H1 (cell line): ENCODE data around the gene SERPINH1. TPM values are rescaled to one million over a fixed set of nuclear protein-coding genes. Genes with fewer than 3 reads are reported as not detected.

ENCODE experiments used
- CTCF ChIA-PET: fragments of 300-600 bp; sonication (Branson Sonifier 250); formaldehyde crosslinking; loops from one replicate; lab custom pipeline; 2021; ENCODE audit not compliant: partially characterized antibody; lab: Charles Lee
- POLR2A ChIA-PET: fragments of 300-600 bp; sonication (Branson Sonifier 250); formaldehyde crosslinking; loops from one replicate; lab custom pipeline; 2021; ENCODE audit warnings: inconsistent platforms; ENCODE audit not compliant: partially characterized antibody; lab: Charles Lee
- DNase-seq, 2 experiments: peaks; one replicate each; pipeline versions ENCODE4 v3.0.0 to v3.0.0-alpha.2; 2010 to 2022; ENCODE audit warnings: low spot score in 2 of 2, low read depth in 1 of 2, mixed read lengths in 1 of 2
- FAIRE-seq: peaks from 2 replicates; lab custom pipeline; 2011; peaks lifted over from hg19 to GRCh38; lab: Jason Lieb, UNC
- H2AFZ ChIP-seq: 2 replicates; pipeline ENCODE4 v1.8.1; 2012; ENCODE audit warnings: low read length, inconsistent platforms
- H2AK5ac ChIP-seq: 2 replicates; pipeline ENCODE4 v1.6.1; 2013; ENCODE audit warnings: low read depth, low read length
- H2BK120ac ChIP-seq: replicated peaks from 2 replicates; pipeline ENCODE3; 2013; ENCODE audit warnings: low read depth, low read length, inconsistent platforms
- H2BK12ac ChIP-seq: 2 replicates; pipeline ENCODE4 v1.6.1; 2013; ENCODE audit warnings: low read depth, low read length
- H2BK15ac ChIP-seq: 2 replicates; pipeline ENCODE4 v1.6.1; 2013; ENCODE audit warnings: low read length
- H2BK20ac ChIP-seq: 2 replicates; pipeline ENCODE4 v1.6.1; 2013; ENCODE audit warnings: low read length
- H2BK5ac ChIP-seq: 2 replicates; pipeline ENCODE4 v1.6.1; 2013; ENCODE audit warnings: low read depth, low read length
- H3K14ac ChIP-seq: 2 replicates; pipeline ENCODE4 v1.6.1; 2013; ENCODE audit warnings: inconsistent platforms; ENCODE audit not compliant: insufficient read length
- H3K18ac ChIP-seq: 2 replicates; pipeline ENCODE4 v1.6.1; 2013; ENCODE audit warnings: low read length; ENCODE audit errors: extremely low read depth
- H3K23ac ChIP-seq: 2 replicates; pipeline ENCODE4 v1.6.1; 2013; ENCODE audit warnings: inconsistent platforms; ENCODE audit not compliant: insufficient read length
- H3K23me2 ChIP-seq: 2 replicates; pipeline ENCODE4 v1.6.1; 2013; ENCODE audit warnings: low read depth, low read length
- H3K27ac ChIP-seq: 2 replicates; pipeline ENCODE4 v1.6.1; 2011; ENCODE audit warnings: low read depth, low read length, inconsistent platforms
- H3K27me3 ChIP-seq, 4 experiments: replicated peaks in 1 of 4; 1 replicate in 1 of 4; 2 replicates in 3 of 4; pipeline versions ENCODE4 v1.6.1 to v1.8.1; 2011 to 2013; ENCODE audit warnings: low read length in 3 of 4, mild to moderate bottlenecking in 3 of 4, inconsistent platforms in 2 of 4, mixed read lengths in 2 of 4, moderate library complexity in 1 of 4; ENCODE audit not compliant: control insufficient read depth in 3 of 4, insufficient read depth in 3 of 4; ENCODE audit errors: extremely low read depth in 1 of 4
- H3K36me3 ChIP-seq, 4 experiments: 2 replicates each; pipeline versions ENCODE4 v1.6.1 to v1.8.1; 2011 to 2013; ENCODE audit warnings: mild to moderate bottlenecking in 4 of 4, low read length in 3 of 4, moderate library complexity in 2 of 4, control low read depth in 1 of 4, inconsistent platforms in 1 of 4; ENCODE audit not compliant: insufficient read depth in 4 of 4, control insufficient read depth in 2 of 4
- H3K4ac ChIP-seq: replicated peaks from 2 replicates; pipeline ENCODE3; 2013; ENCODE audit warnings: low read length, low read depth, mixed read lengths, inconsistent platforms; ENCODE audit not compliant: insufficient read length
- H3K4me1 ChIP-seq, 4 experiments: replicated peaks in 1 of 4; 1 replicate in 1 of 4; 2 replicates in 3 of 4; pipeline versions ENCODE4 v1.6.1 to v1.8.1; 2011 to 2013; ENCODE audit warnings: low read length in 3 of 4, inconsistent platforms in 2 of 4, mixed read lengths in 1 of 4; ENCODE audit not compliant: insufficient read depth in 4 of 4, control insufficient read depth in 3 of 4
- H3K4me2 ChIP-seq, 2 experiments: 2 replicates each; pipeline versions ENCODE4 v1.6.1 to v1.8.1; 2011 to 2013; ENCODE audit warnings: low read depth in 2 of 2, low read length in 2 of 2, control low read depth in 1 of 2, inconsistent platforms in 1 of 2, mild to moderate bottlenecking in 1 of 2; ENCODE audit not compliant: insufficient read depth in 1 of 2
- H3K4me3 ChIP-seq, 4 experiments: fragments of 200-600, 300-600 bp in 1 of 4; sonication (generic), shearing (Covaris generic), sonication (Bioruptor Twin) in 1 of 4; 2 replicates each; pipeline versions ENCODE4 v1.5.1 to v1.8.1; 2011 to 2016; ENCODE audit warnings: low read length in 4 of 4, low read depth in 3 of 4, control low read depth in 2 of 4, inconsistent platforms in 2 of 4, mild to moderate bottlenecking in 2 of 4, mixed read lengths in 1 of 4, moderate library complexity in 1 of 4; ENCODE audit not compliant: insufficient read depth in 2 of 4; ENCODE audit errors: extremely low read depth in 1 of 4
- H3K56ac ChIP-seq: replicated peaks from 2 replicates; pipeline ENCODE3; 2013; ENCODE audit warnings: low read depth, mild to moderate bottlenecking, mixed read lengths, low read length, inconsistent platforms; ENCODE audit not compliant: insufficient read length
- H3K79me1 ChIP-seq: 2 replicates; pipeline ENCODE4 v1.6.1; 2013; ENCODE audit warnings: low read depth, low read length, control low read depth
- H3K79me2 ChIP-seq, 2 experiments: 2 replicates each; pipeline versions ENCODE4 v1.6.1 to v1.8.1; 2012 to 2013; ENCODE audit warnings: low read length in 2 of 2, mild to moderate bottlenecking in 2 of 2, inconsistent platforms in 1 of 2; ENCODE audit not compliant: insufficient read depth in 2 of 2, control insufficient read depth in 1 of 2
- H3K9ac ChIP-seq, 4 experiments: replicated peaks in 1 of 4; 1 replicate in 1 of 4; 2 replicates in 3 of 4; pipeline versions ENCODE4 v1.6.1 to v1.8.1; 2011 to 2013; ENCODE audit warnings: low read depth in 3 of 4, low read length in 3 of 4, control low read depth in 2 of 4, mild to moderate bottlenecking in 2 of 4, moderate library complexity in 2 of 4, inconsistent platforms in 1 of 4; ENCODE audit errors: extremely low read depth in 1 of 4
- H3K9me3 ChIP-seq, 2 experiments: 2 replicates each; pipeline versions ENCODE4 v1.6.1 to v1.8.1; 2012 to 2013; ENCODE audit warnings: mild to moderate bottlenecking in 2 of 2, moderate library complexity in 2 of 2, control low read depth in 1 of 2, inconsistent platforms in 1 of 2, low read depth in 1 of 2, low read length in 1 of 2, mixed read lengths in 1 of 2; ENCODE audit not compliant: insufficient read depth in 2 of 2
- H4K20me1 ChIP-seq, 2 experiments: replicated peaks in 1 of 2; 2 replicates each; pipeline versions ENCODE3 to v1.8.1; 2011 to 2013; ENCODE audit warnings: inconsistent platforms in 2 of 2, low read length in 2 of 2, mild to moderate bottlenecking in 1 of 2; ENCODE audit not compliant: insufficient read depth in 2 of 2, control insufficient read depth in 1 of 2
- H4K5ac ChIP-seq: 2 replicates; pipeline ENCODE4 v1.6.1; 2013; ENCODE audit warnings: low read length, low read depth, mixed read lengths, inconsistent platforms; ENCODE audit not compliant: insufficient read length
- H4K8ac ChIP-seq: 2 replicates; pipeline ENCODE4 v1.8.0; 2013; ENCODE audit warnings: mild to moderate bottlenecking, moderate library complexity, low read length, inconsistent platforms; ENCODE audit not compliant: insufficient read depth; ENCODE audit errors: extremely low read depth
- H4K91ac ChIP-seq: replicated peaks from 2 replicates; pipeline ENCODE3; 2013; ENCODE audit warnings: low read length, mixed read lengths, inconsistent platforms; ENCODE audit not compliant: insufficient read length
- CBX5 ChIP-seq: fragments of 300-800, 300-1000 bp; sonication (generic); IDR thresholded peaks from 2 replicates; pipeline ENCODE4 v1.7.1; 2016; ENCODE audit warnings: antibody characterized with exemption, low read length, low read depth
- EP300 ChIP-seq, 2 experiments: IDR thresholded peaks; 1 replicate in 1 of 2; 2 replicates in 1 of 2; pipeline ENCODE4 v1.6.1; 2011 to 2012; ENCODE audit warnings: low read depth in 2 of 2, low read length in 2 of 2, mild to moderate bottlenecking in 2 of 2, borderline replicate concordance in 1 of 2, inconsistent platforms in 1 of 2, moderate library complexity in 1 of 2
- GTF2F1 ChIP-seq: IDR thresholded peaks from 2 replicates; pipeline ENCODE4 v1.6.1; 2012; ENCODE audit warnings: low read depth, low read length, improper control_type of control experiment, borderline replicate concordance
- JUND ChIP-seq: IDR thresholded peaks from 2 replicates; pipeline ENCODE4 v1.6.1; 2011; ENCODE audit warnings: mild to moderate bottlenecking, improper control_type of control experiment, low read length
- KDM5A ChIP-seq: fragments of 200-600 bp; IDR thresholded peaks from 2 replicates; pipeline ENCODE4 v1.7.1; 2012; ENCODE audit warnings: mild to moderate bottlenecking, low read length, inconsistent platforms, mixed read lengths
- RAD21 ChIP-seq, 2 experiments: IDR thresholded peaks in 1 of 2; conservative IDR thresholded peaks in 1 of 2; 2 replicates each; pipeline ENCODE4 v1.6.1; 2011; ENCODE audit warnings: low read depth in 2 of 2, low read length in 2 of 2, improper control_type of control experiment in 1 of 2, inconsistent platforms in 1 of 2, mild to moderate bottlenecking in 1 of 2, moderate library complexity in 1 of 2
- WGBS, 2 experiments: shearing (Covaris generic) in 1 of 2; methylation state at CpG; one replicate each; pipeline versions ENCODE4 v1.1.6 to v1.1.7; 2013 to 2015; ENCODE audit warnings: low lambda C conversion rate in 2 of 2, mixed read lengths in 2 of 2, inconsistent platforms in 1 of 2, low coverage in 1 of 2, missing lambda C conversion rate in 1 of 2; ENCODE audit not compliant: insufficient replicate concordance in 2 of 2, insufficient coverage in 1 of 2, insufficient read length in 1 of 2; ENCODE audit errors: extremely low coverage in 1 of 2, missing lambda C conversion rate in 1 of 2; 5-methylcytosine and 5-hydroxymethylcytosine counted together
- polyA plus RNA-seq, 7 experiments: library from polyadenylated mRNA; depleted of rRNA in 3 of 7; stranded (reverse) in 5 of 7; unstranded in 2 of 7; fragments of >200 nt in 5 of 7; fragments of 200-250 nt in 2 of 7; gene quantifications; 1 replicate in 5 of 7; 2 replicates in 1 of 7; 4 replicates in 1 of 7; pipeline versions ENCODE4 v1.2.1 to v1.2.3, GENCODE V29; 2011 to 2013; ENCODE audit warnings: missing spikeins in 2 of 7, mixed read lengths in 2 of 7
- total RNA-seq: library from RNA; stranded (reverse); fragmentation: NEBNext Ultra II Directional; extraction: Animal tissue kit (Norgen Biotek cat#: 25700); gene quantifications from 2 replicates; pipeline ENCODE4 v1.2.1, GENCODE V29; 2021
- TF ChIP-seq, protein P1 (sequence below): IDR thresholded peaks from 2 replicates; pipeline ENCODE4 v1.6.1; 2011; ENCODE audit warnings: low read depth, mild to moderate bottlenecking, low read length; ENCODE audit not compliant: insufficient read depth
- TF ChIP-seq, protein P2 (sequence below), 3 experiments: IDR thresholded peaks; 1 replicate in 2 of 3; 2 replicates in 1 of 3; pipeline versions ENCODE4 v1.5.1 to v1.6.1; 2011; ENCODE audit warnings: low read length in 3 of 3, mild to moderate bottlenecking in 3 of 3, inconsistent platforms in 2 of 3, low read depth in 1 of 3, moderate library complexity in 1 of 3; ENCODE audit not compliant: insufficient read depth in 1 of 3; ENCODE audit errors: control extremely low read depth in 1 of 3
- TF ChIP-seq, protein P3 (sequence below): IDR thresholded peaks from 2 replicates; pipeline ENCODE4 v1.6.1; 2012; ENCODE audit warnings: inconsistent platforms

Gene SERPINH1
- total and polyA plus RNA-seq, 2 of the 8 experiments (the other 6 are each of a cell fraction or from before 2014, with no cell fraction given), result 420 to 621 TPM

DNA sequence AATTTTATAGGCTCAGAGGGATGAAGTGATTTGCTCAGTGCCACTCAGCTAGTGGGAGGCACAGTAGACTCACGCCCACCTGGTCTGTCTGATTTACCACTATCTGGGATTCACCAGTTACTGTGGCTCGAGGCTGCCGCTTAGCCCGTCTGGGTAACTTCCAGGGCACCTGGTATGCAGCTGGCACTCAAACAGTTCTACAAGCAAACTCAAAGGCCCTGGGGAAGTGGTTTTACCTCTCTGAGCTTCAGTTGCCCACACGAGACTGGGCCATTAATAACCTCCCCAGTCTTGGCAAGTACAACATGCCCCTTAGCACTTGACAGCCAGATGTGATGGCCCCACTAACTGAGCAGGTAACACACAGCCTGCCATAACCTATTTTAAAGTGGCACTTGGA is 38.9 kb upstream of the SERPINH1 start:
- H4K5ac ChIP-seq, result no peak overlapping the region
- no peak overlapping the region for H3K23ac ChIP-seq
- CTCF ChIA-PET, result interaction anchor here (0.6 to 27.2 kb wide), 16 partner anchors 9 to 135 kb away, joined by 3 to 603 read pairs (median 6); no protein-coding TSS in a partner anchor
- 87% methylated on average over 5 of the region's 5 CpGs; no CpG with 5 or more reads in 1 of the 2 experiments for WGBS, 2 experiments
- no peak overlapping the region for H2AK5ac ChIP-seq
- H4K20me1 ChIP-seq, result no peaks in the 10 kb centered on the region
- H3K4me3 ChIP-seq, result no peak overlapping the region
- H2BK12ac ChIP-seq, result no peak overlapping the region
- no peak overlapping the region for H3K27ac ChIP-seq
- no peaks in the 10 kb centered on the region for H3K9me3 ChIP-seq
- H3K4me1 ChIP-seq, result peaks cover 0 to 9% (median 1%) of the 10 kb centered on the region in 4 experiments; a peak in 2 of 7 replicates
- H4K91ac ChIP-seq, result no peak overlapping the region
- H3K23me2 ChIP-seq, result peaks cover 9% of the 10 kb centered on the region; the same call in 1 of the 2 replicates
- H3K36me3 ChIP-seq, result no peaks in the 10 kb centered on the region
- H3K79me2 ChIP-seq, result no peaks in the 10 kb centered on the region
- no peak overlapping the region for H2BK15ac ChIP-seq
- DNase-seq (no peak), FAIRE-seq (no peak)
- H3K79me1 ChIP-seq, result no peaks in the 10 kb centered on the region
- H3K9ac ChIP-seq, result no peak overlapping the region; a peak in 1 of 7 replicates
- POLR2A ChIA-PET, result interaction anchor here (0.9 kb wide), 2 partner anchors 39 to 118 kb away, joined by 3 to 4 read pairs; partner anchors contain the start of gene SERPINH1
- H2BK5ac ChIP-seq, result no peak overlapping the region
- H2AFZ ChIP-seq, result no peak overlapping the region
- H3K14ac ChIP-seq, result no peak overlapping the region
- 0 out of 2 replicates have a peak overlapping the region, but pooled peaks have one; percentile 72 for H2BK20ac ChIP-seq
- no peak overlapping the region for H4K8ac ChIP-seq
- H3K4me2 ChIP-seq, result no peak overlapping the region
- no peak overlapping the region for H3K56ac ChIP-seq
- H3K4ac ChIP-seq, result no peak overlapping the region
- peaks cover 14 to 35% (median 19%) of the 10 kb centered on the region in 4 experiments; a peak in 6 of 7 replicates for H3K27me3 ChIP-seq
- no peak overlapping the region for H3K18ac ChIP-seq
- no peak overlapping the region for H2BK120ac ChIP-seq
- TF ChIP-seq EP300 (IDR thresholded peaks at IDR 0.05; ENCODE audit: borderline replicate concordance in 1 of 2, low read depth in 2 of 2, low read length in 2 of 2) (no peak), CBX5 (no peak), JUND (no peak), GTF2F1 (no peak), RAD21 (IDR thresholded peaks at IDR 0.05 in 1 of 2, conservative IDR thresholded peaks at IDR 0.05 in 1 of 2; ENCODE audit: low read depth in 2 of 2, low read length in 2 of 2) (no peak), KDM5A (no peak)
- TF ChIP-seq, protein P1, sequence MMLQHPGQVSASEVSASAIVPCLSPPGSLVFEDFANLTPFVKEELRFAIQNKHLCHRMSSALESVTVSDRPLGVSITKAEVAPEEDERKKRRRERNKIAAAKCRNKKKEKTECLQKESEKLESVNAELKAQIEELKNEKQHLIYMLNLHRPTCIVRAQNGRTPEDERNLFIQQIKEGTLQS, result no peak
- TF ChIP-seq, protein P2, sequence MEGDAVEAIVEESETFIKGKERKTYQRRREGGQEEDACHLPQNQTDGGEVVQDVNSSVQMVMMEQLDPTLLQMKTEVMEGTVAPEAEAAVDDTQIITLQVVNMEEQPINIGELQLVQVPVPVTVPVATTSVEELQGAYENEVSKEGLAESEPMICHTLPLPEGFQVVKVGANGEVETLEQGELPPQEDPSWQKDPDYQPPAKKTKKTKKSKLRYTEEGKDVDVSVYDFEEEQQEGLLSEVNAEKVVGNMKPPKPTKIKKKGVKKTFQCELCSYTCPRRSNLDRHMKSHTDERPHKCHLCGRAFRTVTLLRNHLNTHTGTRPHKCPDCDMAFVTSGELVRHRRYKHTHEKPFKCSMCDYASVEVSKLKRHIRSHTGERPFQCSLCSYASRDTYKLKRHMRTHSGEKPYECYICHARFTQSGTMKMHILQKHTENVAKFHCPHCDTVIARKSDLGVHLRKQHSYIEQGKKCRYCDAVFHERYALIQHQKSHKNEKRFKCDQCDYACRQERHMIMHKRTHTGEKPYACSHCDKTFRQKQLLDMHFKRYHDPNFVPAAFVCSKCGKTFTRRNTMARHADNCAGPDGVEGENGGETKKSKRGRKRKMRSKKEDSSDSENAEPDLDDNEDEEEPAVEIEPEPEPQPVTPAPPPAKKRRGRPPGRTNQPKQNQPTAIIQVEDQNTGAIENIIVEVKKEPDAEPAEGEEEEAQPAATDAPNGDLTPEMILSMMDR (IDR thresholded peaks at IDR 0.05; ENCODE audit: control extremely low read depth in 1 of 3, insufficient read depth in 1 of 3, low read depth in 1 of 3, low read length in 3 of 3), result no peak
- TF ChIP-seq, protein P3, sequence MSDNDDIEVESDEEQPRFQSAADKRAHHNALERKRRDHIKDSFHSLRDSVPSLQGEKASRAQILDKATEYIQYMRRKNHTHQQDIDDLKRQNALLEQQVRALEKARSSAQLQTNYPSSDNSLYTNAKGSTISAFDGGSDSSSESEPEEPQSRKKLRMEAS, result no peak
